Common myeloid progenitor, CD34-positive (primary cell): Measurements from ENCODE around the gene NPHP4.

Experiments
- CTCF ChIA-PET: fragments of 350-600 bp; sonication (Branson Sonifier 250); formaldehyde crosslinking; loops from one replicate; lab custom pipeline; 2021; ENCODE audit warnings: antibody characterized with exemption; lab: Charles Lee
- POLR2A ChIA-PET: fragments of 350-600 bp; sonication (Branson Sonifier 250); formaldehyde crosslinking; loops from one replicate; lab custom pipeline; 2021; ENCODE audit warnings: antibody characterized with exemption; lab: Charles Lee
- DNase-seq, 3 donors: peaks; one replicate each; pipeline versions ENCODE4 v3.0.0 to v3.0.0-alpha.2; 2013
- H3K27ac ChIP-seq, 2 experiments: 1 replicate in 1 of 2; 2 replicates in 1 of 2; pipeline ENCODE4 v1.7.0; 2013; ENCODE audit warnings: inconsistent platforms in 2 of 2, low read length in 2 of 2, mild to moderate bottlenecking in 2 of 2, low read depth in 1 of 2, moderate library complexity in 1 of 2; ENCODE audit not compliant: severe bottlenecking in 2 of 2, insufficient read depth in 1 of 2, poor library complexity in 1 of 2
- H3K27me3 ChIP-seq, 5 experiments: replicated peaks in 2 of 5; 1 replicate in 3 of 5; 2 replicates in 2 of 5; pipeline versions ENCODE4 v1.6.1 to v1.7.0; 2013; ENCODE audit warnings: low read length in 4 of 5, mild to moderate bottlenecking in 2 of 5, moderate library complexity in 2 of 5, inconsistent platforms in 1 of 5; ENCODE audit not compliant: insufficient read depth in 5 of 5, control insufficient read depth in 4 of 5
- H3K36me3 ChIP-seq, 4 experiments: 1 replicate in 2 of 4; 2 replicates in 2 of 4; pipeline versions ENCODE4 v1.6.1 to v1.7.0; 2013; ENCODE audit warnings: low read length in 3 of 4, control low read depth in 1 of 4, mild to moderate bottlenecking in 1 of 4; ENCODE audit not compliant: control insufficient read depth in 4 of 4, insufficient read depth in 4 of 4
- H3K4me1 ChIP-seq, 4 experiments: 1 replicate in 3 of 4; 2 replicates in 1 of 4; pipeline versions ENCODE4 v1.6.1 to v1.7.1; 2013; ENCODE audit warnings: low read length in 3 of 4, mild to moderate bottlenecking in 3 of 4, control low read depth in 1 of 4, inconsistent platforms in 1 of 4, moderate library complexity in 1 of 4; ENCODE audit not compliant: control insufficient read depth in 4 of 4, insufficient read depth in 4 of 4; ENCODE audit errors: control extremely low read depth in 1 of 4
- H3K4me3 ChIP-seq, 7 experiments: 1 replicate in 4 of 7; 2 replicates in 3 of 7; pipeline versions ENCODE4 v1.5.1 to v1.7.0; 2013; ENCODE audit warnings: mild to moderate bottlenecking in 7 of 7, low read length in 6 of 7, moderate library complexity in 6 of 7, inconsistent platforms in 2 of 7, low read depth in 2 of 7, control low read depth in 1 of 7; ENCODE audit not compliant: insufficient read depth in 4 of 7, control insufficient read depth in 1 of 7; ENCODE audit errors: extremely low read depth in 1 of 7
- H3K9me3 ChIP-seq, 5 experiments: 1 replicate in 4 of 5; 2 replicates in 1 of 5; pipeline versions ENCODE4 v1.6.1 to v1.7.1; 2013; ENCODE audit warnings: low read length in 4 of 5, mild to moderate bottlenecking in 2 of 5, inconsistent platforms in 1 of 5, low read depth in 1 of 5, moderate library complexity in 1 of 5; ENCODE audit not compliant: control insufficient read depth in 4 of 5, insufficient read depth in 2 of 5; ENCODE audit errors: control extremely low read depth in 1 of 5
- WGBS: methylation state at CpG from one replicate; pipeline ENCODE4 v1.1.5; 2013; ENCODE audit not compliant: insufficient coverage; 5-methylcytosine and 5-hydroxymethylcytosine counted together

The NPHP4 gene

GRCh38 chr1:5889901-5890300 lies 102.3 kb downstream of the NPHP4 start:
- Histone ChIP-seq H3K4me3 (no peak overlapping the region), H3K4me1 (no peaks in the 10 kb centered on the region), H3K27ac (no peak overlapping the region), H3K36me3 (peaks cover 0 to 7% (median 2%) of the 10 kb centered on the region in 4 experiments), H3K9me3 (no peaks in the 10 kb centered on the region), H3K27me3 (no peaks in the 10 kb centered on the region)
- no peak for DNase-seq
- ChIA-PET POLR2A (no interaction called here), CTCF (no interaction called here)
- WGBS, result 96% methylated on average over 8 of the region's 12 CpGs

- Histone ChIP-seq H3K4me1 (no peaks in the 10 kb centered on the region), H3K27me3 (no peaks in the 10 kb centered on the region), H3K36me3 (peaks cover 0 to 7% (median 2%) of the 10 kb centered on the region in 4 experiments), H3K27ac (no peak overlapping the region), H3K4me3 (no peak overlapping the region), H3K9me3 (no peaks in the 10 kb centered on the region)
- POLR2A ChIA-PET, result interaction anchor here (0.6 kb wide), 1 partner anchor 1537 kb away, joined by 4 read pairs; no protein-coding TSS in a partner anchor
- 96% methylated on average over 11 of the region's 12 CpGs for WGBS
- CTCF ChIA-PET, result no interaction called here
- no peak for DNase-seq
Measured at GRCh38 chr1:5889462-5889861, 102.8 kb downstream of the NPHP4 start.

GRCh38 chr1:5888606-5889211 lies 103.5 kb downstream of the NPHP4 start:
- Histone ChIP-seq H3K27ac (no peak overlapping the region), H3K4me1 (no peaks in the 10 kb centered on the region), H3K9me3 (no peaks in the 10 kb centered on the region), H3K36me3 (peaks cover 0 to 7% (median 3%) of the 10 kb centered on the region in 4 experiments), H3K27me3 (no peaks in the 10 kb centered on the region), H3K4me3 (no peak overlapping the region)
- DNase-seq, result no peak
- ChIA-PET CTCF (no interaction called here), POLR2A (interaction anchor here (0.6 kb wide), 1 partner anchor 1537 kb away, joined by 4 read pairs; no protein-coding TSS in a partner anchor)
- 96% methylated on average over 9 of the region's 13 CpGs for WGBS

- DNase-seq, result no peak
- Histone ChIP-seq H3K4me1 (no peaks in the 10 kb centered on the region), H3K36me3 (peaks cover 0 to 7% (median 6%) of the 10 kb centered on the region in 4 experiments), H3K9me3 (no peaks in the 10 kb centered on the region), H3K27ac (no peak overlapping the region), H3K4me3 (no peak overlapping the region), H3K27me3 (no peaks in the 10 kb centered on the region)
- POLR2A ChIA-PET, result no interaction called here
- CTCF ChIA-PET, result no interaction called here
- 95% methylated on average over 15 of the region's 15 CpGs for WGBS
Measured at GRCh38 chr1:5887971-5888361, 104.3 kb downstream of the NPHP4 start.

GRCh38 chr1:5887349-5887970 lies 104.8 kb downstream of the NPHP4 start:
- Histone ChIP-seq H3K4me3 (no peak overlapping the region), H3K36me3 (peaks cover 0 to 7% (median 6%) of the 10 kb centered on the region in 4 experiments), H3K4me1 (no peaks in the 10 kb centered on the region), H3K9me3 (no peaks in the 10 kb centered on the region), H3K27ac (no peak overlapping the region), H3K27me3 (no peaks in the 10 kb centered on the region)
- CTCF ChIA-PET, result no interaction called here
- POLR2A ChIA-PET, result no interaction called here
- WGBS, result 98% methylated on average over 22 of the region's 23 CpGs
- DNase-seq, result no peak

- Histone ChIP-seq H3K9me3 (no peaks in the 10 kb centered on the region), H3K27ac (no peak overlapping the region), H3K36me3 (peaks cover 0 to 8% (median 6%) of the 10 kb centered on the region in 4 experiments), H3K27me3 (no peaks in the 10 kb centered on the region), H3K4me1 (no peaks in the 10 kb centered on the region), H3K4me3 (no peak overlapping the region)
- WGBS, result 93% methylated on average over 23 of the region's 25 CpGs
- ChIA-PET POLR2A (no interaction called here), CTCF (no interaction called here)
- DNase-seq, result no peak
Measured at GRCh38 chr1:5886541-5887348, 105.5 kb downstream of the NPHP4 start.

GRCh38 chr1:5886140-5886483 lies 106.1 kb downstream of the NPHP4 start:
- H3K9me3 ChIP-seq, result peaks cover 0 to under 1% (median 0%) of the 10 kb centered on the region in 5 experiments
- peaks cover 0 to 9% (median 7%) of the 10 kb centered on the region in 4 experiments for H3K36me3 ChIP-seq
- no peak overlapping the region for H3K4me3 ChIP-seq
- no peak for DNase-seq
- H3K4me1 ChIP-seq, result no peaks in the 10 kb centered on the region
- 92% methylated on average over 10 of the region's 10 CpGs for WGBS
- ChIA-PET CTCF (no interaction called here), POLR2A (no interaction called here)
- no peak overlapping the region for H3K27ac ChIP-seq
- no peaks in the 10 kb centered on the region for H3K27me3 ChIP-seq
